Lower leg skin (tissue), 3 donors: ENCODE results near the gene AP1M2.

Experiments
- CTCF ChIP-seq, 3 donors: fragments of 450-650 bp; IDR thresholded peaks; one replicate each; pipeline ENCODE4 v1.5.1; 2016; ENCODE audit warnings: antibody characterized with exemption in 3 of 3, mild to moderate bottlenecking in 3 of 3, moderate library complexity in 2 of 3
- POLR2A ChIP-seq, 2 donors: fragments of 450-650 bp; IDR thresholded peaks; one replicate each; pipeline ENCODE4 v1.6.1; 2016 to 2017; ENCODE audit warnings: antibody characterized with exemption in 2 of 2, mild to moderate bottlenecking in 1 of 2, moderate library complexity in 1 of 2

- TF ChIP-seq CTCF (IDR thresholded peaks at IDR 0.05) (no peak), POLR2A (IDR thresholded peaks at IDR 0.05) (no peak)
Measured at GRCh38 chr19:10565028-10565566, 22.0 kb downstream of the AP1M2 start.
